Stimulated activated CD4-positive, alpha-beta T cell treated with anti-CD3 and anti-CD28 coated beads, Interleukin-15, amount 100 ng/mL, for 1 hour (primary cell): ENCODE results near the gene RPL29.
A peak's percentile ranks its signal among the peaks of the same experiment; 100 is the strongest.
"Not testable (repeated sequence)": the region's sequence is repeated elsewhere in the genome, so short reads cannot be mapped to it uniquely, and the experiment has no call there.

Experiments
- DNase-seq, 2 donors: peaks; one replicate each; pipeline ENCODE4 v3.0.0-alpha.2; 2020; ENCODE audit warnings: low read depth in 1 of 2, low spot score in 1 of 2

RPL29 gene

GRCh38 chr3:51995346-51996163 is at the start of gene RPL29:
Gene RPL29, minus strand, starts transcription at chr3:51995895. Its CDS starts 434 bp downstream, at chr3:51995461.
- DNase-seq: peak; percentile 80 to 83

GRCh38 chr3:52044869-52045619 is 49.3 kb upstream of the RPL29 start:
- DNase-seq: no peak

GRCh38 chr3:52043750-52044149 is 48.1 kb upstream of the RPL29 start:
- no peak for DNase-seq

- DNase-seq: not testable (repeated sequence)
These were observed 47.3 kb upstream of the RPL29 start for GRCh38 chr3:52043039-52043438.

- no peak for DNase-seq
These were observed 45.5 kb upstream of the RPL29 start for GRCh38 chr3:52041118-52041731.

- no peak for DNase-seq
These were observed 44.9 kb upstream of the RPL29 start for GRCh38 chr3:52040600-52040999.

- no peak for DNase-seq
These were observed 44.2 kb upstream of the RPL29 start for GRCh38 chr3:52039846-52040245.

- DNase-seq: no peak
These were observed 43.7 kb upstream of the RPL29 start for GRCh38 chr3:52039426-52039825.

- no peak for DNase-seq
These were observed 42.5 kb upstream of the RPL29 start for GRCh38 chr3:52038227-52038626.

GRCh38 chr3:52037291-52037690 is 41.6 kb upstream of the RPL29 start:
- DNase-seq: no peak

GRCh38 chr3:52036829-52037228 is 41.1 kb upstream of the RPL29 start:
- no peak for DNase-seq

GRCh38 chr3:52036222-52036694 is 40.6 kb upstream of the RPL29 start:
- DNase-seq: no peak

- DNase-seq: no peak
These were observed 39.0 kb upstream of the RPL29 start for GRCh38 chr3:52034651-52035050.

GRCh38 chr3:52034212-52034611 is 38.5 kb upstream of the RPL29 start:
- DNase-seq: no peak

GRCh38 chr3:52033748-52034147 is 38.1 kb upstream of the RPL29 start:
- not testable (repeated sequence) for DNase-seq

- DNase-seq: no peak
These were observed 37.2 kb upstream of the RPL29 start for GRCh38 chr3:52032702-52033408.

- DNase-seq: no peak
These were observed 36.2 kb upstream of the RPL29 start for GRCh38 chr3:52031896-52032295.

- DNase-seq: no peak
These were observed 35.1 kb upstream of the RPL29 start for GRCh38 chr3:52030714-52031310.

- no peak for DNase-seq
These were observed 33.8 kb upstream of the RPL29 start for GRCh38 chr3:52029535-52029934.

- DNase-seq: no peak
These were observed 33.4 kb upstream of the RPL29 start for GRCh38 chr3:52029053-52029452.

- DNase-seq: no peak
These were observed 32.9 kb upstream of the RPL29 start for GRCh38 chr3:52028572-52028971.
